Measurements from ENCODE around the gene NETO1.

DNA sequence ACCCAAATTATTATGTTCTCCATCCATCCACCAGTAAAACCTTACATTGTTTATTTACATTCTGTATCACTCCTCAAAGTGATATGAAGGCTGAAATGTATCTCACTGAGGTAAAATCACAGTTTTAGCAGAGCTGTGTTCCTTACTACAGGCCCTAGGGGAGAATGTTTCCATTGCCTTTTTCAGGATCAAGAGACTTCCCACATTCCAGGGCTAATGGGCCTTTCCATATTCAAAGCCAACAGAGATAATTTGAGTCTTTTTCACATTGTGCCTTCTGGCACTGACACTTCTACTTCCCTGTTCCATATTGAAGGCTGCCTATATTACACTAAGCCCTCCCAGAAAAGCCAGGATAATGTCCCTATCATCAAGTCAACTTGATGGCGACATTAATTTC, 20.0 kb downstream of the NETO1 start:
- TF ChIP-seq SUZ12 (IDR thresholded peaks at IDR 0.05; ENCODE audit: extremely low read depth, insufficient read depth, insufficient read length) (no peak), YY1 (IDR thresholded peaks at IDR 0.05; ENCODE audit: insufficient read depth, insufficient read length) (no peak)
